ENCODE data around the gene GGTLC2. TPM values are rescaled to one million over a fixed set of nuclear protein-coding genes. Genes with fewer than 3 reads are reported as not detected.

GGTLC2 gene
- total RNA-seq, 4 donors from 2014 or later: not detected

DNA sequence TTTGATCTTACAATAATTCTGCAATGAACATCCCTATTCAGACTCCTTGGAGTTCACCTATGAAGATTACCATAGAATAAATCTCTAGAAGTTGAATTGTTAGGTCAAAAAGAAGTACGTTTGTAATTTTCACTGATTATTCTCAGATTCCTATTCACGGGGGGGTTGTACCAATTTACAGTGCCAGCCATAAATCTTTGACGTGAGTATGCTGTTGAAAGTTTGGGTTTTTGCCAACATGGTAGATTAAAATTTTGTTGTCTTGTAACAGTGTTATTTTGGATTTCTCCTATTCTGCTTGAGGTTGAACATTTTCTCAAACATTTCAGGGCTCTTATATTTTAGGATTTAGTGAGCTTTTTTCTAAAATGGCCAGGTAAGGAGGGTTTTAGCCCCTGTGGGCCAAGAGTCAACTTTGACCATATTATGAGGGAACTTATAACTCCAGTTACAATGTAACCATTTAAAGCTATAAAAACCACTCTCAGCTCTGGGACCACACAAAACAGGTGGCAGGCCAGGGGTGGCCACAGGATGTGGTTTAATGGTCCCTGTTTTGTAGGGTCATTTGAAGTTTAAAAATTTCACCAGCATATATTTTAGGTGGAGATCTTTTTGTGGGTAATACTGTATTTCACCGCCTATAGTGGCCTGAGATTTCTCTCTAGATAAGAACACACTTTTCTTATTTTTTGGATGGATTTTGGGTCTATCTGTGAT, 25.8 kb downstream of the GGTLC2 start:
- Histone ChIP-seq H3K27me3 (no peaks in the 10 kb centered on the region), H3K4me3 (no peak overlapping the region), H3K4me1 (no peaks in the 10 kb centered on the region), H3K9me3 (peaks cover 7% of the 10 kb centered on the region), H3K36me3 (no peaks in the 10 kb centered on the region), H3K27ac (no peak overlapping the region)
- TF ChIP-seq POLR2A (IDR thresholded peaks at IDR 0.05): no peak
- no peak for TF ChIP-seq EP300 (IDR thresholded peaks at IDR 0.05)
- TF ChIP-seq, protein P1, sequence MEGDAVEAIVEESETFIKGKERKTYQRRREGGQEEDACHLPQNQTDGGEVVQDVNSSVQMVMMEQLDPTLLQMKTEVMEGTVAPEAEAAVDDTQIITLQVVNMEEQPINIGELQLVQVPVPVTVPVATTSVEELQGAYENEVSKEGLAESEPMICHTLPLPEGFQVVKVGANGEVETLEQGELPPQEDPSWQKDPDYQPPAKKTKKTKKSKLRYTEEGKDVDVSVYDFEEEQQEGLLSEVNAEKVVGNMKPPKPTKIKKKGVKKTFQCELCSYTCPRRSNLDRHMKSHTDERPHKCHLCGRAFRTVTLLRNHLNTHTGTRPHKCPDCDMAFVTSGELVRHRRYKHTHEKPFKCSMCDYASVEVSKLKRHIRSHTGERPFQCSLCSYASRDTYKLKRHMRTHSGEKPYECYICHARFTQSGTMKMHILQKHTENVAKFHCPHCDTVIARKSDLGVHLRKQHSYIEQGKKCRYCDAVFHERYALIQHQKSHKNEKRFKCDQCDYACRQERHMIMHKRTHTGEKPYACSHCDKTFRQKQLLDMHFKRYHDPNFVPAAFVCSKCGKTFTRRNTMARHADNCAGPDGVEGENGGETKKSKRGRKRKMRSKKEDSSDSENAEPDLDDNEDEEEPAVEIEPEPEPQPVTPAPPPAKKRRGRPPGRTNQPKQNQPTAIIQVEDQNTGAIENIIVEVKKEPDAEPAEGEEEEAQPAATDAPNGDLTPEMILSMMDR (IDR thresholded peaks at IDR 0.05): no peak
- no peak for TF ChIP-seq POLR2AphosphoS5 (IDR thresholded peaks at IDR 0.05)
- WGBS: 56% methylated on average over 4 of the region's 4 CpGs
- no peak for DNase-seq (ENCODE audit: low spot score in 2 of 2)

- no peak for DNase-seq (ENCODE audit: low spot score in 2 of 2)
- TF ChIP-seq, protein P1 (IDR thresholded peaks at IDR 0.05): no peak
- no peak for TF ChIP-seq POLR2A (IDR thresholded peaks at IDR 0.05)
- no peak for TF ChIP-seq EP300 (IDR thresholded peaks at IDR 0.05)
- TF ChIP-seq POLR2AphosphoS5 (IDR thresholded peaks at IDR 0.05): no peak
- H3K27me3 ChIP-seq: no peaks in the 10 kb centered on the region
Observed at GRCh38 chr22:22671506-22671905, 27.1 kb downstream of the GGTLC2 start.

DNA sequence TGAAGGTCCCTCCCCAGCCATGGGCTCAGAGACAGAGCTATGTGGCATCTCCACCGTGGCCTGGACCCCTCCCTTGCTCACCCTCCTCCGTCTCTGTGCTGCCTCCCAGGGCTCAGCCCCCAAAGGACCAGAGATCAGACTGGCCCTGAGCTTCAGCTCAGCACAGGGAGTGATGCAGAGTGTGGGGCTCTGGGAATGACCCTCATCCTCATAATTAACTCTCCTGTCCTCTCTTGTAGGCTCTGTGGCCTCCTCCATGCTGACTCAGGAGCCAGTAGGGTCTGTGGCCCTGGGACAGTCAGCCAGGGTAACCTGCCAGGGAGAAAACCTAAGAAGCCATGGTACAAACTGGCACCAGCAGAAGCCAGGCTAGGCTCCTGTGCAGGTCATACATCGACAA, 28.7 kb downstream of the GGTLC2 start:
- Histone ChIP-seq H3K27ac (no peak overlapping the region), H3K4me1 (no peaks in the 10 kb centered on the region), H3K27me3 (no peaks in the 10 kb centered on the region), H3K36me3 (no peaks in the 10 kb centered on the region), H3K4me3 (no peak overlapping the region), H3K9me3 (peaks cover 7% of the 10 kb centered on the region)
- WGBS: no CpG with 5 or more reads among the region's 3 CpGs
- DNase-seq (ENCODE audit: low spot score in 2 of 2): no peak
- TF ChIP-seq POLR2AphosphoS5 (IDR thresholded peaks at IDR 0.05) (no peak), POLR2A (IDR thresholded peaks at IDR 0.05) (no peak), EP300 (IDR thresholded peaks at IDR 0.05) (no peak)
- TF ChIP-seq, protein P1 (IDR thresholded peaks at IDR 0.05): no peak

More at GRCh38 chr22:22671506-22671905, 27.1 kb downstream of the GGTLC2 start:
- H3K9me3 ChIP-seq: peaks cover 7% of the 10 kb centered on the region
- H3K4me1 ChIP-seq: no peaks in the 10 kb centered on the region
- WGBS: 93% methylated on average over 1 of the region's 1 CpG
- no peaks in the 10 kb centered on the region for H3K36me3 ChIP-seq
- H3K27ac ChIP-seq: no peak overlapping the region
- H3K4me3 ChIP-seq: no peak overlapping the region

DNA sequence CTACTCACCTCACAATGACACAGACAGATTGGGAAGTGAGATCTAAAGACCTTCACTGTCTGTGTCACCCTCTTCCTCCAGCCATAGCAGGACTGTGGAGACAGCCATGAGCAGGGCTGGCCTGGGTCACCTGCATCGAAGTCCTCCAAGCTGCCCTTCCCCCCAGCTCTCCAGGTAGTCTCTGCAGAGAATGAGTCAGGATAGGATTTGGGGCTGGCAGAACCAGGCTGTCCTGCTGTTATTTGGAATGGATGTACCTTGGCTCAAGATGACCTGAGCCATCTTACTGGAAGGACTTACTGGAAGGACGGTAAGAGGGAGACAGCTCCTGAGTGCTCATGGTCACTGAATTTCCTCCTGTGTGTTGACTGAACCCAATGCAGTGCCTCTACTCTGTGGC, 29.2 kb downstream of the GGTLC2 start:
- WGBS: 50% methylated on average over 1 of the region's 2 CpGs
- H3K4me3 ChIP-seq: no peak overlapping the region
- no peak for DNase-seq (ENCODE audit: low spot score in 2 of 2)
- no peaks in the 10 kb centered on the region for H3K27me3 ChIP-seq
- H3K4me1 ChIP-seq: no peaks in the 10 kb centered on the region
- peaks cover 7% of the 10 kb centered on the region for H3K9me3 ChIP-seq
- TF ChIP-seq POLR2A (IDR thresholded peaks at IDR 0.05) (no peak), POLR2AphosphoS5 (IDR thresholded peaks at IDR 0.05) (no peak), EP300 (IDR thresholded peaks at IDR 0.05) (no peak)
- TF ChIP-seq, protein P1 (IDR thresholded peaks at IDR 0.05): no peak
- H3K36me3 ChIP-seq: no peaks in the 10 kb centered on the region
- H3K27ac ChIP-seq: no peak overlapping the region

- no peak for TF ChIP-seq POLR2A (IDR thresholded peaks at IDR 0.05)
- no peak for TF ChIP-seq POLR2AphosphoS5 (IDR thresholded peaks at IDR 0.05)
- TF ChIP-seq EP300 (IDR thresholded peaks at IDR 0.05): no peak
- TF ChIP-seq, protein P1 (IDR thresholded peaks at IDR 0.05): no peak
- 90% methylated on average over 4 of the region's 4 CpGs for WGBS
- H3K27ac ChIP-seq: no peak overlapping the region
- H3K4me3 ChIP-seq: no peak overlapping the region
- peaks cover 3% of the 10 kb centered on the region for H3K27me3 ChIP-seq
- no peak for DNase-seq (ENCODE audit: low spot score in 2 of 2)
- no peaks in the 10 kb centered on the region for H3K36me3 ChIP-seq
- no peaks in the 10 kb centered on the region for H3K4me1 ChIP-seq
- H3K9me3 ChIP-seq: peaks cover 7% of the 10 kb centered on the region
Observed at GRCh38 chr22:22674467-22674866, 30.1 kb downstream of the GGTLC2 start.

All from suprapubic skin (tissue), 4 donors.